SIG-M5 (cell line): ENCODE data around the gene PTGFRN.
"Not testable (repeated sequence)": the region's sequence is repeated elsewhere in the genome, so short reads cannot be mapped to it uniquely, and the experiment has no call there.

Source experiments
- DNase-seq: peaks from one replicate; lab custom pipeline; 2025; lab: John Stamatoyannopoulos, UW

PTGFRN gene

GRCh38 chr1:116972674-116973030, 62.9 kb downstream of the PTGFRN start:
- no peak for DNase-seq

- DNase-seq: not testable (repeated sequence)
Measured at GRCh38 chr1:116980309-116980708, 70.6 kb downstream of the PTGFRN start.

GRCh38 chr1:116981521-116982037, 71.9 kb downstream of the PTGFRN start:
- DNase-seq: no peak

- no peak for DNase-seq
Measured at GRCh38 chr1:116982319-116983004, 72.7 kb downstream of the PTGFRN start.

- no peak for DNase-seq
Measured at GRCh38 chr1:116983112-116983511, 73.4 kb downstream of the PTGFRN start.

- DNase-seq: no peak
Measured at GRCh38 chr1:116983678-116984077, 74.0 kb downstream of the PTGFRN start.

GRCh38 chr1:116984406-116985160, 74.9 kb downstream of the PTGFRN start:
- DNase-seq: no peak

- no peak for DNase-seq
Measured at GRCh38 chr1:116986421-116987255, 76.9 kb downstream of the PTGFRN start.

GRCh38 chr1:116987256-116987555, 77.5 kb downstream of the PTGFRN start:
- no peak for DNase-seq

- DNase-seq: no peak
Measured at GRCh38 chr1:116988248-116988647, 78.5 kb downstream of the PTGFRN start.

- DNase-seq: no peak
Measured at GRCh38 chr1:116988908-116989307, 79.2 kb downstream of the PTGFRN start.

- DNase-seq: no peak
Measured at GRCh38 chr1:116989835-116990234, 80.1 kb downstream of the PTGFRN start.

- peak; percentile 17 for DNase-seq
Measured at GRCh38 chr1:116990612-116991151, 81.0 kb downstream of the PTGFRN start.

- DNase-seq: no peak
Measured at GRCh38 chr1:116991171-116991845, 81.6 kb downstream of the PTGFRN start.

- DNase-seq: no peak
Measured at GRCh38 chr1:116991918-116992317, 82.2 kb downstream of the PTGFRN start.

- DNase-seq: no peak
Measured at GRCh38 chr1:116993286-116993685, 83.6 kb downstream of the PTGFRN start.

- DNase-seq: no peak
Measured at GRCh38 chr1:116994411-116994810, 84.7 kb downstream of the PTGFRN start.

GRCh38 chr1:116997066-116997465, 87.3 kb downstream of the PTGFRN start:
- no peak for DNase-seq

GRCh38 chr1:116997636-116998035, 87.9 kb downstream of the PTGFRN start:
- DNase-seq: no peak

GRCh38 chr1:116999596-116999995, 89.9 kb downstream of the PTGFRN start:
- DNase-seq: no peak

- DNase-seq: no peak
Measured at GRCh38 chr1:117000142-117000541, 90.4 kb downstream of the PTGFRN start.
